Activated T-helper 2 cell treated with anti-CD3 and anti-CD28 coated beads, Interferon-gamma antibody, Interleukin-2, Interleukin-4, amounts not matched to agents 10 μg/mL and 5 μg/mL and 100 μg/mL, durations not matched to agents 14 hours and 24 hours and 36 hours (primary cell): ENCODE results near the gene ITGA8. TPM values are rescaled to one million over a fixed set of nuclear protein-coding genes. Genes with fewer than 3 reads are reported as not detected.
A peak's percentile ranks its signal among the peaks of the same experiment; 100 is the strongest.

Source experiments
- DNase-seq: peaks from one replicate; pipeline ENCODE4 v3.0.0; 2021; ENCODE audit warnings: low spot score
- H3K27ac Mint-ChIP-seq: one replicate; pipeline ENCODE4 v1.8.0; 2021; ENCODE audit warnings: mixed read lengths
- H3K27me3 Mint-ChIP-seq: one replicate; pipeline ENCODE4 v1.8.0; 2021; ENCODE audit warnings: low read depth, mixed read lengths
- H3K36me3 Mint-ChIP-seq: one replicate; pipeline ENCODE4 v1.8.0; 2021; ENCODE audit warnings: low read depth, mixed read lengths
- H3K4me1 Mint-ChIP-seq: one replicate; pipeline ENCODE4 v1.8.0; 2021; ENCODE audit warnings: low read depth, mixed read lengths
- H3K4me3 Mint-ChIP-seq: one replicate; pipeline ENCODE4 v1.8.0; 2021; ENCODE audit warnings: low read depth, mild to moderate bottlenecking, moderate library complexity, mixed read lengths
- H3K9me3 Mint-ChIP-seq: one replicate; pipeline ENCODE4 v1.8.0; 2021; ENCODE audit warnings: mixed read lengths
- intact Hi-C: fragments of 100-400 bp; cut with micrococcal nuclease; formaldehyde crosslinking; loops from one replicate; pipeline ENCODE4 v1.15.1; 2023
- total RNA-seq: library from RNA; stranded (reverse); gene quantifications from 2 replicates; pipeline ENCODE4 v1.2.3, GENCODE V29; 2022

Gene ITGA8
- total RNA-seq, 1 donor from 2014 or later, result not detected

GRCh38 chr10:15526754-15527153 lies 193.0 kb downstream of the ITGA8 start:
- intact Hi-C loops, result no loop called here
- Mint-ChIP-seq H3K27ac (no peak overlapping the region), H3K36me3 (no peaks in the 10 kb centered on the region), H3K4me1 (no peaks in the 10 kb centered on the region), H3K27me3 (peaks cover 13% of the 10 kb centered on the region), H3K4me3 (no peak overlapping the region), H3K9me3 (no peaks in the 10 kb centered on the region)
- no peak for DNase-seq

GRCh38 chr10:15521328-15521903 lies 198.3 kb downstream of the ITGA8 start:
- intact Hi-C loops, result no loop called here
- Mint-ChIP-seq H3K27ac (no peak overlapping the region), H3K4me3 (no peak overlapping the region), H3K36me3 (no peaks in the 10 kb centered on the region), H3K27me3 (peaks cover 12% of the 10 kb centered on the region), H3K9me3 (no peaks in the 10 kb centered on the region), H3K4me1 (peaks cover 8% of the 10 kb centered on the region)
- DNase-seq, result no peak

GRCh38 chr10:15518250-15518649 lies 201.5 kb downstream of the ITGA8 start:
- intact Hi-C loops, result no loop called here
- H3K4me3 Mint-ChIP-seq, result no peak overlapping the region
- no peak for DNase-seq
- no peaks in the 10 kb centered on the region for H3K36me3 Mint-ChIP-seq
- no peaks in the 10 kb centered on the region for H3K9me3 Mint-ChIP-seq
- H3K27me3 Mint-ChIP-seq, result peaks cover 12% of the 10 kb centered on the region
- no peak overlapping the region for H3K27ac Mint-ChIP-seq
- H3K4me1 Mint-ChIP-seq, result peaks cover 11% of the 10 kb centered on the region

GRCh38 chr10:15516256-15517085 lies 203.3 kb downstream of the ITGA8 start:
- H3K27me3 Mint-ChIP-seq, result peaks cover 10% of the 10 kb centered on the region
- H3K27ac Mint-ChIP-seq, result peak overlapping the region; percentile 18
- H3K4me3 Mint-ChIP-seq, result no peak overlapping the region
- intact Hi-C loops, result loop anchor here (1.0 kb wide), 1 partner anchor 12 kb away; no protein-coding TSS in a partner anchor
- no peaks in the 10 kb centered on the region for H3K9me3 Mint-ChIP-seq
- peaks cover 14% of the 10 kb centered on the region for H3K4me1 Mint-ChIP-seq
- no peaks in the 10 kb centered on the region for H3K36me3 Mint-ChIP-seq
- DNase-seq, result no peak

GRCh38 chr10:15515202-15515601 lies 204.5 kb downstream of the ITGA8 start:
- Mint-ChIP-seq H3K27me3 (peaks cover 5% of the 10 kb centered on the region), H3K27ac (no peak overlapping the region), H3K9me3 (no peaks in the 10 kb centered on the region), H3K4me1 (peaks cover 14% of the 10 kb centered on the region), H3K36me3 (no peaks in the 10 kb centered on the region), H3K4me3 (no peak overlapping the region)
- DNase-seq, result no peak
- intact Hi-C loops, result no loop called here

GRCh38 chr10:15510963-15511362 lies 208.8 kb downstream of the ITGA8 start:
- H3K4me3 Mint-ChIP-seq, result no peak overlapping the region
- peaks cover 5% of the 10 kb centered on the region for H3K4me1 Mint-ChIP-seq
- H3K36me3 Mint-ChIP-seq, result no peaks in the 10 kb centered on the region
- peaks cover 14% of the 10 kb centered on the region for H3K27me3 Mint-ChIP-seq
- no peak overlapping the region for H3K27ac Mint-ChIP-seq
- peaks cover 13% of the 10 kb centered on the region for H3K9me3 Mint-ChIP-seq
- intact Hi-C loops, result no loop called here
- no peak for DNase-seq

- H3K27ac Mint-ChIP-seq, result peak overlapping the region; percentile 15
- no peaks in the 10 kb centered on the region for H3K36me3 Mint-ChIP-seq
- peaks cover 14% of the 10 kb centered on the region for H3K27me3 Mint-ChIP-seq
- DNase-seq, result no peak
- peaks cover 13% of the 10 kb centered on the region for H3K9me3 Mint-ChIP-seq
- intact Hi-C loops, result loop anchor here (10.0 kb wide), 1 partner anchor 299 kb away; no protein-coding TSS in a partner anchor
- H3K4me1 Mint-ChIP-seq, result peaks cover 34% of the 10 kb centered on the region
- H3K4me3 Mint-ChIP-seq, result no peak overlapping the region
Observed at GRCh38 chr10:15505329-15505728, 214.4 kb downstream of the ITGA8 start.

- Mint-ChIP-seq H3K4me3 (peak overlapping the region; percentile 28), H3K27ac (peak overlapping the region; percentile 88), H3K36me3 (no peaks in the 10 kb centered on the region), H3K4me1 (peaks cover 34% of the 10 kb centered on the region), H3K27me3 (peaks cover 14% of the 10 kb centered on the region), H3K9me3 (peaks cover 19% of the 10 kb centered on the region)
- intact Hi-C loops, result loop anchor here (1.0 to 10.0 kb wide), 4 partner anchors 12 to 363 kb away; no protein-coding TSS in a partner anchor
- peak; percentile 18 for DNase-seq
Observed at GRCh38 chr10:15504101-15504840, 215.5 kb downstream of the ITGA8 start.

GRCh38 chr10:15494850-15495506 lies 224.7 kb downstream of the ITGA8 start:
- Mint-ChIP-seq H3K27ac (no peak overlapping the region), H3K4me3 (no peak overlapping the region), H3K9me3 (peaks cover 9% of the 10 kb centered on the region), H3K4me1 (no peaks in the 10 kb centered on the region), H3K27me3 (peaks cover 20% of the 10 kb centered on the region), H3K36me3 (no peaks in the 10 kb centered on the region)
- DNase-seq, result no peak
- intact Hi-C loops, result no loop called here

- peaks cover 12% of the 10 kb centered on the region for H3K27me3 Mint-ChIP-seq
- no peak overlapping the region for H3K4me3 Mint-ChIP-seq
- H3K36me3 Mint-ChIP-seq, result no peaks in the 10 kb centered on the region
- H3K27ac Mint-ChIP-seq, result no peak overlapping the region
- intact Hi-C loops, result no loop called here
- no peaks in the 10 kb centered on the region for H3K9me3 Mint-ChIP-seq
- no peak for DNase-seq
- no peaks in the 10 kb centered on the region for H3K4me1 Mint-ChIP-seq
Observed at GRCh38 chr10:15491856-15492642, 227.7 kb downstream of the ITGA8 start.

- Mint-ChIP-seq H3K9me3 (no peaks in the 10 kb centered on the region), H3K4me1 (no peaks in the 10 kb centered on the region), H3K4me3 (no peak overlapping the region), H3K27ac (no peak overlapping the region), H3K27me3 (peaks cover 9% of the 10 kb centered on the region), H3K36me3 (no peaks in the 10 kb centered on the region)
- no peak for DNase-seq
- intact Hi-C loops, result no loop called here
Observed at GRCh38 chr10:15489431-15489830, 230.3 kb downstream of the ITGA8 start.

- H3K4me1 Mint-ChIP-seq, result no peaks in the 10 kb centered on the region
- no peak overlapping the region for H3K4me3 Mint-ChIP-seq
- no peaks in the 10 kb centered on the region for H3K36me3 Mint-ChIP-seq
- peaks cover 12% of the 10 kb centered on the region for H3K27me3 Mint-ChIP-seq
- no peak overlapping the region for H3K27ac Mint-ChIP-seq
- no peaks in the 10 kb centered on the region for H3K9me3 Mint-ChIP-seq
- intact Hi-C loops, result no loop called here
- DNase-seq, result no peak
Observed at GRCh38 chr10:15487376-15487775, 232.3 kb downstream of the ITGA8 start.
